Stimulated activated CD8-positive, alpha-beta memory T cell treated with anti-CD3 and anti-CD28 coated beads, Interleukin-12 subunit alpha, Interleukin-12 subunit beta, amount 100 ng/mL, for 4 hours (primary cell): ENCODE results near the gene MMS19.
"Not testable (repeated sequence)": the region's sequence is repeated elsewhere in the genome, so short reads cannot be mapped to it uniquely, and the experiment has no call there.

ENCODE experiments used
- DNase-seq: peaks from one replicate; pipeline ENCODE4 v3.0.0-alpha.2; 2020; ENCODE audit warnings: low read depth

Gene MMS19

GRCh38 chr10:97499561-97500296 is 1.5 kb upstream of the MMS19 start:
- DNase-seq = no peak

GRCh38 chr10:97498841-97499560 is 779 bp upstream of the MMS19 start, which contains the start of gene UBTD1:
Gene UBTD1, plus strand, starts transcription at chr10:97498924. Its CDS starts 280 bp downstream, at chr10:97499204.
- peak; percentile 17 for DNase-seq

- peak; percentile 43 for DNase-seq
Observed at GRCh38 chr10:97497572-97498075, 598 bp downstream of the MMS19 start.

- DNase-seq = no peak
Observed at GRCh38 chr10:97494863-97495506, 3.2 kb downstream of the MMS19 start.

GRCh38 chr10:97494151-97494550 is 4.1 kb downstream of the MMS19 start:
- DNase-seq = no peak

GRCh38 chr10:97490592-97490991 is 7.6 kb downstream of the MMS19 start:
- no peak for DNase-seq

GRCh38 chr10:97485647-97486281 is 12.5 kb downstream of the MMS19 start:
- DNase-seq = no peak

- no peak for DNase-seq
Observed at GRCh38 chr10:97483921-97484320, 14.3 kb downstream of the MMS19 start.

GRCh38 chr10:97483506-97483905 is 14.7 kb downstream of the MMS19 start:
- DNase-seq = no peak

- DNase-seq = no peak
Observed at GRCh38 chr10:97482381-97482780, 15.8 kb downstream of the MMS19 start.

GRCh38 chr10:97481071-97481470 is 17.2 kb downstream of the MMS19 start:
- DNase-seq = no peak

GRCh38 chr10:97479939-97480338 is 18.3 kb downstream of the MMS19 start:
- no peak for DNase-seq

GRCh38 chr10:97479410-97479809 is 18.8 kb downstream of the MMS19 start:
- not testable (repeated sequence) for DNase-seq

- no peak for DNase-seq
Observed at GRCh38 chr10:97475936-97476594, 22.2 kb downstream of the MMS19 start.

- no peak for DNase-seq
Observed at GRCh38 chr10:97474918-97475317, 23.3 kb downstream of the MMS19 start.

- DNase-seq = not testable (repeated sequence)
Observed at GRCh38 chr10:97468781-97469180, 29.4 kb downstream of the MMS19 start.

- no peak for DNase-seq
Observed at GRCh38 chr10:97468162-97468561, 30.1 kb downstream of the MMS19 start.

- no peak for DNase-seq
Observed at GRCh38 chr10:97466755-97467154, 31.5 kb downstream of the MMS19 start.

- DNase-seq = no peak
Observed at GRCh38 chr10:97465982-97466381, 32.2 kb downstream of the MMS19 start.

- DNase-seq = no peak
Observed at GRCh38 chr10:97464226-97464625, 34.0 kb downstream of the MMS19 start.

GRCh38 chr10:97463363-97464132 is 34.7 kb downstream of the MMS19 start:
- no peak for DNase-seq
